Measurements from ENCODE around the gene SPATS2L.

The SPATS2L gene

DNA sequence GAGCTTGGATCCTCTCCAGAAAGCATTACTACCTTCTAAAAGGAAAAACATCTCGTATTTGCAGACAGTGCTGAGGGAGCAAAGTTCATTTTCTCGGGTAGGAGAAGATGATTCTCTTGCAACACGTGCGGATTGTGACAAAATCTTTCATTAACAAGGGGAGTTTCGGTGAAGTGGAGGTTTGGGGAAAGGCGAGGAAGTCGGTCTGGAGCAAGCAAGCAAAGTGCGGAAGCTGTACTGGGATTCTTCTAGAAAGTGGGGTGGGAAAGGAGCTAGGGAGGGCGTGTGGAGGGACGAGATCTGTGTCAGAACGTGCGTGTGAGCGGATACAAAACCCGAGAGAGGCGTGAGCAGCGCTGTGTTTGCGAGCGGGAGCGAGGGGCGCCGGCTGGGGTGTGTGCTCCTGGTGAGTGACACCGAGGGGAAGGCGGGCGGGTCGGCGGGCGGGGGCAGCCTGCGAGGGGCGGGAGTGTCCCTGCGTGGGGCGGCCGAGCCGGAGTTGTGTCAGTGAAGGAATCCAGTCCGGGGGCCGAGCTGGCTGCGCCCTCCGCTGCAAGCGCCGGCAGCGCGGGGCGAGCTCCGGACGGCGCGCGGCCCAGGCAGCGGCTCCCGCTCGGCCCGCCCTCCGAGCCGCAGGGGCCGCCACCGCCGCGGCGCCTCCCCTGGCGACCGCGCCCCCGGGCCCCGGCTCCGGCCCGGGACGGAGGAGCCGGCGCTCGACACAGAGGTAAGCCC, at the start of gene SPATS2L:
Gene SPATS2L, plus strand, starts transcription at position 498 of the 735 bp plus-strand sequence. CDS start 82,552 bp downstream, outside the sequence.
- H3K4me3 ChIP-seq (ENCODE audit: control insufficient read depth, low read depth, low read length), result peak within 1 kb of the TSS; percentile 75
- no peak for DNase-seq (ENCODE audit: low read depth)
- TF ChIP-seq CTCF (IDR thresholded peaks at IDR 0.05; ENCODE audit: control insufficient read depth, insufficient read depth, low read depth, low read length, missing control alignments), result no peak

- no peak for DNase-seq (ENCODE audit: low read depth)
- no peak for TF ChIP-seq CTCF (IDR thresholded peaks at IDR 0.05; ENCODE audit: control insufficient read depth, insufficient read depth, low read depth, low read length, missing control alignments)
- H3K4me3 ChIP-seq (ENCODE audit: control insufficient read depth, low read depth, low read length), result no peak overlapping the region
Observed at GRCh38 chr2:200257570-200257969, 48.9 kb upstream of the SPATS2L start.

- no peak for TF ChIP-seq CTCF (IDR thresholded peaks at IDR 0.05; ENCODE audit: control insufficient read depth, insufficient read depth, low read depth, low read length, missing control alignments)
- no peak overlapping the region for H3K4me3 ChIP-seq (ENCODE audit: control insufficient read depth, low read depth, low read length)
- no peak for DNase-seq (ENCODE audit: low read depth)
Observed at GRCh38 chr2:200258081-200258480, 48.4 kb upstream of the SPATS2L start.

DNA sequence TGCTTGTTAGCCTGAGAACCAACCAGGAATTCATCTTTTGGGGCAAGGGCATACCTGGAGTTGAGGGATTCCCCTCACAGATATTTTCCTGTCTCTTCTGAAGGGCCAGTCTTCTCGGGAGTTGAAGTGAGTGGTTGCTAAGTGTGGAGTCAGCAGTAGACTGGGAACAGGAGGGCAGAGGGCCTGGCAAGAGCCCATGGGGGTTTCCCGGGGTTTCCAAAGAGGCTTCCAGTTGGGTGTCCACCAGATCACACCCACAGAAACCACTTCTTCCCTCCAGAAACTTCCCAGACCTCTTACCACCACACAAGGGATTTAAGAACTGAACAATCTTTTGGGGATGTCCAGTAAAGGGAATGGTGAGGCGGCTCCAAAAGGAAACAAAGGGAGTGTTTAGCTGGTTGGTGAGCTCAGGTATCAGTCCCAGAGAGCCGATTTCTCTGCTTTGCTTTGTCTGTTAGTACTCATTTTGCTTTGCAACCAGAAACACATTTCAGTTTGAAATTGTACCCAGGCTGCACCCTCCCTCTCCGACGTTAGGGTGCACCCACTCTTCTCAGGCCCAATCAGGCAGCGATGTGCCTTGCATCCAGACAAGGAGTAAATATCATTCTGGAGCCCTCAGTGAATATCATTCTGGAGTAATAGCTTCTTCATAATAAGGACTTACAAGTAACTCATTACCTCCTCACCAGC, 47.5 kb upstream of the SPATS2L start:
- no peak overlapping the region for H3K4me3 ChIP-seq (ENCODE audit: control insufficient read depth, low read depth, low read length)
- no peak for DNase-seq (ENCODE audit: low read depth)
- no peak for TF ChIP-seq CTCF (IDR thresholded peaks at IDR 0.05; ENCODE audit: control insufficient read depth, insufficient read depth, low read depth, low read length, missing control alignments)

- DNase-seq (ENCODE audit: low read depth), result no peak
- no peak overlapping the region for H3K4me3 ChIP-seq (ENCODE audit: control insufficient read depth, low read depth, low read length)
- no peak for TF ChIP-seq CTCF (IDR thresholded peaks at IDR 0.05; ENCODE audit: control insufficient read depth, insufficient read depth, low read depth, low read length, missing control alignments)
Observed at GRCh38 chr2:200259577-200259957, 46.9 kb upstream of the SPATS2L start.

DNA sequence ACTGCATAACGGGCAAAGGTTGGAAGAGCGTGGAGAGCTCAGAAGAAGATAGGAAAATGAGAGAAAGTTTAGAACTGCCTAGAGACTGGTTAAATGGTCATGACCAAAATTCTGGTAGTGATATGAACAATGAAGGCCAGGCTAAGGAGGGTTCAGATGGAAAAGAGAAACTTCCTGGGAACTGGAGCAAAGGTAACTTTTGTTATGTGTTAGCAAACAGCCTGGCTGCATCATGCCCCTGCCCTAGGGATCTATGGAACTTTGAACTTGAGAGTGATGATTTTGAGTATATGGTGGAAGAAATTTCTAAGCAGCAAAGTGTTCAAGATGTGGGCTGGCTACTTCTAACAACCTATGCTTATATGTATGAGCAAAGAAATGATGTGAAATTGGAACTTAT, 44.4 kb upstream of the SPATS2L start:
- H3K4me3 ChIP-seq (ENCODE audit: control insufficient read depth, low read depth, low read length), result no peak overlapping the region
- no peak for DNase-seq (ENCODE audit: low read depth)
- TF ChIP-seq CTCF (IDR thresholded peaks at IDR 0.05; ENCODE audit: control insufficient read depth, insufficient read depth, low read depth, low read length, missing control alignments), result no peak
